ENCODE measurements around the gene C1QTNF12.
"Not testable (repeated sequence)": the region's sequence is repeated elsewhere in the genome, so short reads cannot be mapped to it uniquely, and the experiment has no call there.

DNA sequence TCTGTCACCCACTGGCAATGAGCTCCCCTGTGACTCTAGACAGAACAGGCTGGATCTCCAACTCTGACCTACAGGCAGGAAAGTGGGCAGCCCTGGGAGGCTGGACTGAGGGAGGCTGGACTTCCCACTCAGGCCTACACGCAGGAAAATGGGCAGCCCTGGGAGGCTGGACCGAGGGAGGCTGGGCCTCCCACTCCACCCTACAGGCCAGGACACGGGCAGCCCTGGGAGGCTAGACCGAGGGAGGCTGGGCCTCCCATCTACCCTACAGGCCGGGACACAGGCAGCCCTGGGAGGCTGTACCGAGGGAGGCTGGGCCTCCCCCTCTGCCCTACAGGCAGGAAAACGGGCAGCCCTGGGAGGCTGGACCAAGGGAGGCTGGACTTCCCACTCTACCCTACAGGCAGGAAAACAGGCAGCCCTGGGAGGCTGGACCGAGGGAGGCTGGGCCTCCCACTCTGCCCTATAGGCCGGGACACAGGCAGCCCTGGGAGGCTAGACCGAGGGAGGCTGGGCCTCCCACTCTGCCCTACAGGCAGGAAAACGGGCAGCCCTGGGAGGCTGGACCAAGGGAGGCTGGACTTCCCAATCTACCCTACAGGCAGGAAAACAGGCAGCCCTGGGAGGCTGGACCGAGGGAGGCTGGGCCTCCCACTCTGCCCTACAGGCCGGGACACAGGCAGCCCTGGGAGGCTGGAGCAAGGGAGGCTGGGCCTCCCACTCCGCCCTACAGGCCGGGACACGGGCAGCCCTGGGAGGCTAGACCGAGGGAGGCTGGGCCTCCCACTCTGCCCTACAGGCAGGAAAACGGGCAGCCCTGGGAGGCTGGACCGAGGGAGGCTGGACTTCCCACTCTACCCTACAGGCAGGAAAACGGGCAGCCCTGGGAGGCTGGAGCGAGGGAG, 1.7 kb upstream of the C1QTNF12 start:
- not testable (repeated sequence) for TF ChIP-seq GABPA (IDR thresholded peaks at IDR 0.05; ENCODE audit: borderline replicate concordance, insufficient read depth, low read length); SP1 (IDR thresholded peaks at IDR 0.05; ENCODE audit: low read depth, low read length); KDM5A (IDR thresholded peaks at IDR 0.05; ENCODE audit: low read length); POLR2A (IDR thresholded peaks at IDR 0.05; ENCODE audit: control extremely low read depth in 1 of 2, low read depth in 2 of 2, low read length in 2 of 2); RAD21 (IDR thresholded peaks at IDR 0.05 in 1 of 2, conservative IDR thresholded peaks at IDR 0.05 in 1 of 2; ENCODE audit: low read depth in 2 of 2, low read length in 2 of 2); CEBPB (IDR thresholded peaks at IDR 0.05; ENCODE audit: low read depth, low read length)
